Activated gamma-delta T cell treated with anti-CD3 and anti-CD28 coated beads, Interleukin-2, amount 50 U/mL, for 16 hours (primary cell): ENCODE data around the gene UBAC1.
"Not testable (repeated sequence)": the region's sequence is repeated elsewhere in the genome, so short reads cannot be mapped to it uniquely, and the experiment has no call there.

Experiments used
- DNase-seq: peaks from one replicate; pipeline ENCODE4 v3.0.0-alpha.2; 2020; ENCODE audit warnings: low read depth

UBAC1 gene

DNA sequence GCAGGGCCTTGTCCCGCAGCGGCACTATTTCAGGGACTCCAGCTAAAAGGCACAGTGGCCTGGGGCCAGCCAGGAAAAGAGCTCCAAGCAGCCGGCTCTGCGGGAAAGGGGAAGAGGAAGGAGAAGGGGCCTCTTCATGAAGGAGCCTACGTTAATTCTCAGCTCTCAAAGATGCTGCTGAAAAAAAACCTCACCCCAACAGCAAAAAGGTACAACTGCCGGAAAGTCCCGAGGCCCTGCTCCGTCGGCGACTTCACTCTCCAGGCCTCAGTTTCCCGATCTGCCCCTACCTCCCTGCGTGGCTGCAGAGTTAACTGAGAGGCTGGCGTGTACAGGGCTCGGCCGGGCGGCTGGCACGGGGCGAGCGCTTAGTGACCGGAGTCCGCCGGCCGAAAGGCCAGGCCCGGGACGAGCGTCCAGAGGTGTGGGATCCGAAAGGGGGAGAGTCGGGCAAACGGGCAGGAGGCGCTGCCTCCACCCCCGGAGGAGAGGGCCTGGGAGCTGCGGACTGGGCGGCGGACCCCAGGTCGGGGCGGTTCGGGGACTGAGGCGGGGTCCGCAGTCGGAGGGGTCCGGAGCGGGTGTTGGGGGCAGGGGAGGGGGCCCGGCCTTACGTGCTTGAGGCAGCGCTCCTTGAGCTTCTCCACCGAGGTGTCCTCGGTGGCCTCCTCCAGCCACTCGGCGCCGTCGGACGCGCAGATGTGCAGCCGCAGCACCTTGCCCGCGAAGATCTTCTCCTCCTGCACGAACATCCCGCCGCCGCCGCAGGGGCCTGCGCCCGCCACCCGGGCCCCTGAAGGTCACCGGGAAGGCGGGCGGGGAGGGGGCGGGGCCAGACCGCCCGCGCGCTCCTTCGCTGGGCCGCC lies 529 bp downstream of the UBAC1 start:
- no peak for DNase-seq

DNA sequence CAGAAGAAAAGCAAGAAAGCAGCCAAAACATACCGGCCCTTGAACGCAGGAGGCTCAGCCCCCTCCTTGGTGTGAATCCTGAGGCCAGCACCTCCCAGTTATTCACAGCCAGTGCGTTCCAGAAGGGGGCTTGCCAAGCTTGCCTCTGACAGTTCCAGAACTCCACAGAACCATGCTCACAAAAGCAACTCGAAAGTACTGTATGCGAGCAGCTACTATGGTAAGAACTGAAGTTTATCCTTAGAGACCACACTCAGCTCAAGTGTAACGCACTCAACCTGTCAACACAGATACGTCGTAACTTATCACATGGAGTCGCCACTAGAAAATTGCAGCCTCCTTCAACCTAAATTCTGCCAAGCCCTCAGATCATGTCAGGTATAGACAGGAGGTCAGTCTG lies 1.4 kb downstream of the UBAC1 start:
- no peak for DNase-seq

DNA sequence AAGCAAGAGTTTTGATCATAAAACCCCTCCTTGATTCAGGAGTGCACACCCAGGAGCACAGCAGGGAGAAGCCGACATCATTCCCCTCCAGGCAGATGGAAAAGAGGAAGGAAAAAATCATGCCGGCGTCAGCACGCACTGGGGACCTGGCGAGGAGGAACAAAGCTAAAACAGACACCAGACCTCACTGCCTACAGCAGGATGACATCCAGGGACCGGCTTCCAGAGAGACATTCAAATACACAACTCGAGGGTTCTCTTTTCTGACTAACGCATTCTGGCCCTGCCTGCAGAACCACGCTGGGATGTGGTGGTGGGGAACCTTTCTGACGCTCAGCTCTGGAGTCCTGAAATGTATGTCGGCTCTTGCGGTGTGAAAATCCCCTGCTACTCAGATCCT lies 2.7 kb downstream of the UBAC1 start:
- no peak for DNase-seq

DNA sequence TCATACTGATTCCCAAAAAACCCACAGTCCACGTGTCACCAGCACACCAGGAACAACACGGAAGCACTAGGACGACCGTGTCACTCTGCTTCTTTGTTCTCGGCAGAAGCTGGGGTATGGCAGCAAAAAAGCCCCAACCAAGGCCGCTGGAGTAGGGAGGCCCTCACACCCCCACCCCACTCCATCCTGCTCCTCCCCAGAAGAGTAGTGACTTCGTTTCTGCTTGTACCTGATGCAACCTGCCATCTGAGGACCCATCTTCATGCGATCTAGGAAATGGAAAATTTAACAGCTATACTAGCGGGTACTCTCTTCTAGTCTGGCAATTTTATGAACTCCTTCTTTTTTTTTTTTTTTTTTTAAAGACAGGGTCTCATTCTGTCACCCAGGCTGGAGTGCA lies 3.7 kb downstream of the UBAC1 start:
- no peak for DNase-seq

DNA sequence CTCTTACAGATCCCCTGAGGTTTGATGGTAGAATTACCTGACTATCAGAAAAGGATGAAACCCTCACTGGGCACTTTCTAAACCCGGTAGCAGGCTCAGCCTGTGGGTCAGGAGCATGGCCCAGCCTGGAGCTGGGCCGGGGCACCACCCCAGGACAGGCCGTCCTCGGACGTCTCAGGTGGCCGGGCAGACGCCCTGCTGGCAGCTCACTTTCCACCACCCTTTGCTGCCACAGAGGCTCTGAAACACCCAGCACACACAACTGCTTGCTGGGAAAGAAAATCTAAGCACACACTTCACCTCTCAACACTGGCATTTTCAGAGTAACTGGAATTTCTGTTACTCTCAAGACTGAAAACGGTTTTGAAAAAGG lies 4.4 kb downstream of the UBAC1 start:
- no peak for DNase-seq

DNA sequence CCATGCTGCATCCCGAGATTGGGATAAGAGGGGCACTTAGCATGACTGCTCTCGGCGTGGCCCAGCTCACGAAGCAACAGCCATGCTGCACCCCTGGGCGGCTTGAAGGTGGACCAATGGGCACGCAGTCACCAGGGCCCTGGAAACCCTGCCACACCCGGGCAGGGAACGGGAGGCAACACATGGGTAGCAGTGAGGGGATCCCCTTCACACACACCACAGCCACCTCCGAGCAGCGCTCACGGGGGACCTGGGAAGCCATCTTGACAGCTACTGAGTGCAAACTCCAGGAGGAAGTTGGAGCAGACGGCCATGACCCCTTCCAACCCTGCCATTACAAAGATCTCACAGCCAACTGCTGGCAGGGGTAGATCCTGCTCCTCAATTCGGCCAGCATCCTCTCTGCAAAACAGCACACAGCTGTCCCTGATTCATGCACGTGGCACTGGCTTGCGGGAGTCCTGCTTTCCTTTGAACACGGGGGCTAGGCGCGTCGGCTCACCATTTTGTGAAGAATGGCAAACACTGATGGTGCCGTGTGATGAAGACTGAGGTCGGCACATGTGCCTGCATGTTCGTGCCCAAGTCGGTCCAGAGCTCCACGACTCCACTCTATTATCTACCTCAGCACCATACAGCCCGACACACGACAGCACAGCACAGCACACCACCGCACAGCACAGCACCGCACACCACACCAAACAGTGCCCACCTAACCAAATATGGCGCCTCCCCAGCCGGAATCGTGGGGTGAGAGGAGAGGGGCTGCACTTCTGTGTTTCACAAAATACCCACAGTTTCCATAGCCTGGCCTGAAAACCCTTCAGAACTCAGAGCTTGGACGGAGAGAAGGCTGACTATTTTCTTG lies 5.0 kb downstream of the UBAC1 start:
- no peak for DNase-seq

DNA sequence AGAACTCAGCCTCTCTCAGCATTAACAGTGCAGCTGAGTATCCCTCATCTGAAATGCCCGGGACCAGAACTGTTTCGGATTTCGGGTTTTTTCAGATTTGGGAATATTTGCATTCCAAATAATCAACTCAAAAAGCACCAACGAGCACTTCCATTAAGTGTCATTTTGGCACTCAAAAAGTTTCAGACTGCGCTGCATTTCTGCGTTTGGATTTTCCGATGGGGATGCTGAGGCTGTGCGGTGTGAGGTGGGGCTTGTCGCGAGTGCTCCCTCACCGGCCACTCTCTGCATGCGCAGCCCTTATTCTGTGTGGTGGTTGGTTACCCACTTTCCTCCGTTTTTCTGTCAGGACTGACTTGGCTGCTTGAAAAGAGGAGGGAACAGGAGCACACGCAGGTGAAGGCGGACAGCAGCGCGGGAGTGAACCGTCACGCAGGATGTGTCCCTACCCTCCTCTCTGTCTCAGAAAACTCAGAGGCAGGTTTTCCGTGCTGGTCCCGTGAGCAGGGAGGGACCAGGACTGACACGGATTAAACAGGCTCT lies 8.4 kb downstream of the UBAC1 start:
- DNase-seq = no peak

DNA sequence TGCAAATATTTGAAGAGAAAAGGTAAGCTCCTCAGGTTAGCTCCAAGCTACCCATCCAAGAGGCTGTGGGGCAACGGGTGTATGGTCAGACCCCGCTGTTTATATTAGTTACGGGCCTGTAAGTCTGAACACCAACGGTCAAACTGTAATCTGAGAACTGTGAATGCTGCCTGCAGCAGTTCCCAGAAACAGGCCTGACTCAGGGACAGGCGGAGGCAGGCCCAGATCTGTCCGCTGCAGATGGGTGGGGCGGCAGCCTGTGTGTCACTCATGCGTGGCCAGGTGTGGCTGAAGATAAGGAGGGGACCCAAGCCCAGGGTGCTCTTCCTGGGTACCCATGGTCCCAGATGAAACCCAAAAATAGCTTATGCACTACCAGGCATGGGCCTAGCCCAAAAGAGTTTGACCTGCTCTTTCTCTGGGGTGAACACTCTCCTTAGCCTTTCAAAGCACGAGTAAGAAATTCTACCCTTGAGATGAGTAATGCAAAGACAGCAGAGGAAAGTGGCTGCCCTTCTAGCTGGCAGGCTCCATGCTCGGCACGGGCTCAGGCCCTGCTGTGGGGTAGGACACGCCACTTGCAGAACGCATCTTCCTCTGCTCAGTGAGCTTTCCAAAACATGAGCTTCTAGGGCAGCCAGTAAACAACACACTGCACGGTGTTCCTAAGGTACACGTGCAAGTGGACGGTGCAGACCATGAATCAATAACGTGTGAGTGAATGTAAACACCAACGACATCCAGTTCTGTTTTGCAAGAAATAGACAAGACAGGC lies 9.1 kb downstream of the UBAC1 start:
- no peak for DNase-seq

DNA sequence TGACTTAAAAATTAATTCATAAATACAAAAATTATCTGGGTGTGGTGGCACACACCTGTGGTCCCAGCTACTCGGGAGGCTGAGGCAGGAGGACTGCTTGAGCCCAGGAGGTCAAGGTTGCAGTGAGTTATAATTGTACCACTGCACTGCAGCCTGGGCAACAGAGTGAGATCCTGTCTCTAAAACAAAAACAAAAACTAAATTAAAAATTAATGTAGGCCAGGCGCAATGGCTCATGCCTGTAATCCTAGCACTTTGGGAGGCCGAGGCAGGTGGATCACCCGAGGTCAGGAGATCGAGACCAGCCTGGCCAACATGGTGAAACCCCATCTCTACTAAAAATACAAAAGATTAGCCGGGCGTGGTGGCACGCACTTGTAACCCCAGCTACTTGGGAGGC lies 9.9 kb downstream of the UBAC1 start:
- not testable (repeated sequence) for DNase-seq

DNA sequence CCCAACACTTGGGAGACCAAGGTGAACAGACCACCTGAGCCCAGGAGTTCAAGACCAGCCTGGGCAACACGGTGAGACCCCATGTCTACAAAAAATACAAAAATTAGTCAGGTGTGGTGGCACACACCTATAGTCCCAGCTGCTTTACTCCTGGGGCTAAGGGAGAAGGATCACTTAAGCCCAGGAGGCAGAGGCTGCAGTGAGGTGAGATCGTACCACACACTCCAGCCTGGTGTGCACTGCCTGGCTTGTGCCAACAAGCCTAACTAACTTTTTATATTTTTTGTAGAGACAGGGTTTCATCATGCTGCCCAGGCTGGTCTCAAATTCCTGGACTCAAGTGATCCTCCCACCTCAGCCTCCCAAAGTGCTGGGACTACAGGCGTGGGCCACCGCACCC lies 10.3 kb downstream of the UBAC1 start:
- not testable (repeated sequence) for DNase-seq

DNA sequence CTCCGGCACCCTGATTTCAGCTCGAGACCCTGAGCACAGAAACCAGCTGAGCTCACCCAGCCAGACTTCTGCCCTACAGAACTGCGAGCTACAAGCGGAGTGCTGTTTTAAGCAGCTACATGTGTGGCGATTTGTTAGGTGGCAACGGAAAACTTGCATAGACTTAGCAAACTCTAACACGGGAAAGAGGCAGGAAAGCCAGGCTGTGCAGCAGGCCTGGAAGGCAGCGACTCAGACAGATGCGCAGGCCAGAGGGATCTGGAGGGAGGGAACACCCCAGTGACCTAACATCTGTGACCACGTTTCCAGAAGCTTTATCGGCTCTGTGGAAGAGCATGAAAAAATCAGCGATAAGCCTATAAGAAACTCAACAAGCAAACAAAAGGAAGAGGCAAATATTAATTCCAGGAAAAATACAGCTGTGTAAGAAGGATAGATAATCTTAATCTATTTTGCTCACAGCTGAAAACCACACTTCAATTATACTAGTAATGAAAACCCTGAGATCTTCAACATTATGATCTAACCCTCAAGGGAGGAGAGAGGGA lies 11.0 kb downstream of the UBAC1 start:
- no peak for DNase-seq

DNA sequence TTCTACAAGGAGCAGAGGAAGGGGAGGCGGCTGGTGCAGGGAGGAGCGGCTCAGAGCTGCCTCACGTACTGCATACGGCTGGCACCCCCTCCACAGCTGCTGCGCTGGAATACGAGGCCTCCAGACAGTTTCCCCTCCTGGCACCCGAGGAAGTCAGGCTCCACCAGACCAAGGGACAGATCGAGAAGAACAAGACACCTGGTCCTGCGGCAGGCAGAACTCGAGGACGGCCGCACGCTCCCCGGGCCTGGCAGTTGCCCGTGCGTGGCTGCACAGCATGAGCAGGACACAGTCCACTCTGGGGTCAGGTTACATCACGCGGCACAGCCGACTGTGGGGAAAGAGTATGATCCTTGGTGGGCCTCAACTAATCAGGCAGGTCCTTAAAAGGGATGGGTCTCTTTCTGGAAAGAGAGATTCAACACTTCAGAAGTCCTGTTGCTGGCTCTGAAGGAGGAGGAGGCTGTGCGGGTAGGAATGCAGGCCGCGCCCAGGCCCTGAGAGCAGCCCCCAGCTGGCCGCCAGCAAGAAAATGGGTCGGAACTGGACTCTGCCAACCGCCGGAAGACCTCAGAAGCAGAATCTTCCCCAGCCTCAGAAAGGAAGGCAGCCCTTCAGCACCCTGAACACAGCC lies 11.6 kb downstream of the UBAC1 start:
- no peak for DNase-seq

DNA sequence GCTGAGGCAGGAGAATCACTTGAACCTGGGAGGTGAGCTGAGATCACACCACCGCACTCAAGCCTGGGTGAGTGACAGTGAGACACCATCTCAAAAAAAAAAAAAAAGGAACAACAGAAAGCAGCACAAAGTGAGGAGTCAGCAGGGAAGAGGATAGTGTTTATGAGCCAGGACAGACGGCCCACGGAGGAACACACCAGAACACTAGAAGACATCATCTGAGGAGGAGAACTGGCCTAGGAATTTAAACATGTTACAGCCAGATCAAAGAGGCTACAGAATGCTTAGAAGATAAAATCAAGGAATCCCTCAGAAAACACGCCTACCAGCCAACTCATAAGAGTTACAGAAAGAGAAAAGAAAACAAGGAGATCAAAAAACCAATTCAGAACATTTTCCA lies 12.2 kb downstream of the UBAC1 start:
- DNase-seq = no peak

DNA sequence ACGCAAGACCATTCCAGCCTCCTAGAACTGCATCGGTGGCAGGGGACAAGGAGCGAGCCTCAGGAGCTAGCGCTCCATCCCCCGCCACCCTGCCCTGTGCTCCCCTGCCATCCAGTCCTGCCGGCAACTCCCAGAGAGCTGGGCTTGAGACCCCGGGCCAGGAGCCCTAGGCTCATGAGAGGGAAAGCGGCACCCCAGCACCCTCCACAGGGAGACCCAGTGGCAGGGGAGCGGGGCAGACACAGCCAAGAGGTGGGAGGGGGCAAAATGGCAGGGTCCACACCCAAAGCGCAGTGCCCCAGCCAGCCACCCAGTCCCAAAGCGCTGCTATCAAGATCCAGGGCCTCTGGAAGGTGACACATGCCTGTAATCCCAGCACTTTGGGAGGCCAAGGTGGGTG lies 12.7 kb downstream of the UBAC1 start:
- no peak for DNase-seq

DNA sequence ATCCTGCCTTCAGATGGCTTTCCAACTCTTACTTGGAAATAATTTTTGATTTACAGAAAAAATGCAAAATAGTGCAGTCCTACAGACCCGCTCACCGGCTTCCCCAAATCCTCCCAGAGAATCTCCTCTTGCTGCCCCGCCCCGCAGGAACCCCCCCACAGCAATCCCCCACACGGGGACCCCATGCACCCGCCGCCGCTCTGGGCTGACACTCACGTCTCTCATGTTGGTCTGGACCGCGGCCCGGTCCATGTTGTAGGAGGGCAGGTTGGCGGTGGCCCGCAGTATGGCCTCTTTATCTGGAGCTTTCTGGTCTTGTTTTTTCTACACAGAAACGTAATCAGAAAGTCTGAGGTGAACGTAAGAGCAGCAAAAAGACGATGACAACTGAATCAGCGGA lies 13.6 kb downstream of the UBAC1 start:
- DNase-seq = no peak

DNA sequence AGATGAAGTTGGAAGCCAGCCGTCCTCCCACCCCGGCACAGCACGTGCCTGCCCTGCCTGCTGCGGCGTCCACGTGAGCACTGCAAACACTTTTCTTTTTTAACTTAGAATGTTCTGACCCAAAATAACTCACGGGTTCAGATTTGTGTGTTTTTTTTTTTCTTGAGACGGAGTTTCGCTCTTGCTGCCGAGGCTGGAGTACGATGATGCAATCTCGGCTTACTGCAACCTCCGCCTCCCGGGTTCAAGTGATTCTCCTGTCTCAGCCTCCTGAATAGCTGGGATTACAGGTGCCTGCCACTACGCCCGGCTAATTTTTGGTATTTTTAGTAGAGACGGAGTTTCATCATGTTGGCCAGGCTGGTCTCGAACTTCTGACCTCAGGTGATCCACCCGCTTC lies 14.1 kb downstream of the UBAC1 start:
- DNase-seq = not testable (repeated sequence)

DNA sequence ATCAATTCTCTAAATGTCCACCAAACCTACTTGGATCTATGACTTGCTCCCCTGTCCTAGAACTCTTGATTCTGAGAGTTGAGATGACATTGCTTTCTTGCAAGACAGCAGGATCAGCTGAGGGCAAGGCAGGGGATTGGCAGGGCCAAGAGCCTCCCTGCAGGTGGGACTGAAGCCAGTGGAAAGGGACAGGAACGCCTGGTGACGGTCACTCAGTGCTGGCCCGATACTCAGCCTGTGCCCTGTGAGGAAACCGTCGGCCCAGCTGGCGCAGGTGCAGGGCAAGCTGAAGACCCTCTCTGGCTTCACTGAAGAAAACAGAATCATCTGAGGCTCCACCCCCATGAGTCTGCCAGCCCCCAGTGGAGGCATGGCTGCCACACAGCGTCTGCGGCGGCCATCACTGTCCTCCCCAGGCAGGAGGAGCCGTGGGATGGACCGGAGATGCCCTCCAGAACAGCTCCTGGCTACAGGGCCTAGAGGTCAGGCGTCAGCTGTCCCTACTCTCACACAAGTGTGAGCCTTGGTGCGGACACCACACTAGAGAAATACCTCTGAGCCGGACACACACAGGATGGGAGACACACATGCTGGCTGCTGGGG lies 14.7 kb downstream of the UBAC1 start:
- no peak for DNase-seq

DNA sequence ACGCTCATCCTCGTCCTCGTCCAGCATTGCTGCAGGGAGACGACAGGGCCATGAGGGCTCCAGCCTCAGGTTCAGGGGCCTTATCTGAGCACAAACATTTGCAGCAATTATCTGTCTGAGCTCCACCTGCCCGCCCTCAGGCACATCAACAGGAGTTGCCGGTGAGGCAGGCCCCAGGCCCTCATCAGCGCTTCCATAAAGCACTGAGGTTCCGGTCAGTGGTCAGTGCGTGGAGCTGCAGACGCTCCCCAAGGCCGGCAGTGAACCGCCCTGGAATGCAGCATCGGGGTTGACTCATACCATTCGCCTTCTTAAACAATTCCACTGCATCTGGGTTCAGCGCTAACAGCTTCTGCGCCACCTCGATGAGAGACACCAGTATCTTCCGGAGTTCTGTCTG lies 15.2 kb downstream of the UBAC1 start:
- no peak for DNase-seq

DNA sequence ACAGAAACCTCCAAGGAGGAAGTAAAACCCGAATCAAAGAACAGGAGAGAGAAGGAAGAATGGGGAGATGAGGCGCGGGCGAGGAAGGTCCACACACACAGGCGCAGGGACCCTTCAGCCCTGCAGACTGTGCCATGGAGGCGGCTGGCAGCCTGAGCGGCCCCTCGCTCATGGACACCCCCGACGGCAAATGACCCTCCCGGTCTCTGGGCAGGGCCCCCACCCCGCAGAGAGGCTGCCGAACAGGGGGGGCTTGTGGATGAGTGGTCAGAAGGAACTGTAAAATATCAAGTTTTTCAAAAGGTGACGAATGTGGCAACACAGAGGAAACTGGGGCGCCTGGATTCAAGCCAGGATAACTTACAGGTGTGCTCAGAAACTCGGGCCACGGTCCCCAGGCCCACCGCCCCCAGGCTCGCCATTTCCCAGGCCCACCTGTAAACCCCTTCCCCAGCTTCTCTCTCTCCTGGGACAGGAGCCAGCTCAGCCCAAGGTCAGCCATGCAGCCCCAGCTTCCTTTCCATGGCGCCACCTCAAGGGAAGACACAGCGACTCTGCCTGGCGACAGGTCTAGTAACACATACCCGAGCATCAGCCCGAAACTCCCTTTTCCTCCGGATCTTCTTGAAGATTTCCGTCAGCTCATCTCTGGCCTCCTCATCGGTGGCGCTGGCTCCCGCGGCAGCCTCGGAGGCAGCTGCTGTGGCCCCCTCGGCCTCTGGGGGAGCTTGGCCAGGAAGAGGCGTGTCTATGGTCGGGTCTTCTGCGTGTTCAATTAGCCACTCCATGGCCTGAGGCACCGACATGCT lies 16.5 kb downstream of the UBAC1 start:
- DNase-seq = no peak

DNA sequence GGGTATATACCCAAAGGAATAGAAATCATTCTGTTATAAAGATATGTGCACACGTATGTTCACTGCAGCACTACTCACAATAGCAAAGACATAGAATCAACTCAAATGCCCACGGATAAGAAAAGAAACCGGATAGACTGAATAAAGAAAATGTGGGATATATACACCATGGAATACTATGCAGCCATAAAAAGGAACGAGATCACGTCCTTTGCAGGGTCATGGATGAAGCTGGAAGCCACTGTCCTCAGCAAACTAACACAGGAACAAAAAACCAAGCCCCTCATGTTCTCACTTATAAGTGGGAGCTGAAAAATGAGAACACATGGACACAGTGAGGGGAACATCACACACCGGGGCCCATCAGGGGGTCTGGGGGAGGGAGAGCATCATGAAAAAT lies 17.6 kb downstream of the UBAC1 start:
- not testable (repeated sequence) for DNase-seq
